HG03565 (cell line): ENCODE results near the gene RNF214.

ENCODE experiments used
- ATAC-seq: cut with Tn5 transposase; IDR thresholded peaks from one replicate; pipeline ENCODE4 v1.9.1; 2021; ENCODE audit warnings: mild to moderate bottlenecking, moderate library complexity; ENCODE audit not compliant: unreplicated experiment

The RNF214 gene

DNA sequence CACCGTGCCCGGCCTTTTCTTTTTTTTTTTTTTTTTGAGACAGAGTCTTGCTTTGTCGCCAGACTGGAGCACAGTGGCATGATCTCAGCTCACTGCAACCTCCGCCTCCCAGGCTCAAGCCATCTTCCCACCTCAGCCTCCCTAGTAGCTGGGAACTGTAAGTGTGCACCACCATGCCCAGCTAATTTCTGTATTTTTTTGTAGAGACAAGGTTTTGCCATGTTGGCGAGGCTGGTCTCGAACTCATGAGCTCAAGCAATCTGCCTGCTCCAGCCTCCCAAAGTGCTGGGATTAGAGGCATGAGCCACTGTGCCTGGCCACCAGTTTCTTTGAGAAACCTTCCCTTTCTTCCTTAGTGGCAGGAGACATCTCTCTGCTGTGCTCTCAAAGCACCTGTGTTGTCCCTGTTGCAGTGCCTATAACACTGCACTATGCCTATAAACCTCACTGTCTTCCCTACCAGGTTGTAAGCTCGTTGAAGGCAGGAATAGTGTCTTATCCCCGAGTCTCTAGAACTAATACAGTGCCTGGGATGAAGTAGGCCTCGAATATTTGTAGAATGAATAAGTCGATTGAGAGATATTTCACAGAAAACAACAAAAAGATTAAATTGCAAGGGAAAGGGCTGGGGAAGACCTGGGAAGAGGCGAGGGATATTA is 19.6 kb upstream of the RNF214 start:
- ATAC-seq = no peak

DNA sequence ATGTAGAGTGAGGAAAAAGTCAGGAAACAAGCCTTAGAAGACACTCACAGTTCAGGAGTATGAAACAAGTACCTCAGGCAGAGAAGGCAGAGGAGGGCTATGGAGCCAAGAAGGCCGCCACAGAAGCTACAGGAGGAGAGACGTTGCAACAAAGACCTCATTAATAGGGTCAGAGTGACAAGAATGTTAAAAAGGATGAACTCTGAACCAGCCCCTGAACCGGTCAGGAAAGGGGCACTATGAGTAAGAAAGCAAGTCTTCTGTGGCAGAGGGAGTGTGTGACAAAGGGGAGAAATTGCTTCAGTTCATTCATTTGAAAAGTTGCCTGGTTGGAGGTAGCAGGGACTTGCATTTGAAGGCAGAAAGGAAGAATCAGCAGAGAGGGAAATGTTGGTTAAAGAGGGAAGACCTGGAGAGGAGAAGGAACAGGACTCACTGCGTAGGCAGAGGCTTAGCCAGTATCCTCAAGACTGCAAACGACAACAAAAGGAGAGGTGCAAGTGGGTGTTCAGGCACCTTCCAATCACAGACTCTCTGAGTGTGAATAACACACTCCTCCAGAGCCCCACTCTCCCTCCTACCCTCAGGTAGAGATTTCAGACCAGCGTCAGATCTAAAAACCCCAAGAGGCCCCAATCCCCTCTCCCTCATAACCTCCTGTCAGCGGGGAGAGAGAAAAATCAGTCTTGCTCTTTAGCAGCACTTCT is 17.9 kb upstream of the RNF214 start:
- ATAC-seq = no peak

DNA sequence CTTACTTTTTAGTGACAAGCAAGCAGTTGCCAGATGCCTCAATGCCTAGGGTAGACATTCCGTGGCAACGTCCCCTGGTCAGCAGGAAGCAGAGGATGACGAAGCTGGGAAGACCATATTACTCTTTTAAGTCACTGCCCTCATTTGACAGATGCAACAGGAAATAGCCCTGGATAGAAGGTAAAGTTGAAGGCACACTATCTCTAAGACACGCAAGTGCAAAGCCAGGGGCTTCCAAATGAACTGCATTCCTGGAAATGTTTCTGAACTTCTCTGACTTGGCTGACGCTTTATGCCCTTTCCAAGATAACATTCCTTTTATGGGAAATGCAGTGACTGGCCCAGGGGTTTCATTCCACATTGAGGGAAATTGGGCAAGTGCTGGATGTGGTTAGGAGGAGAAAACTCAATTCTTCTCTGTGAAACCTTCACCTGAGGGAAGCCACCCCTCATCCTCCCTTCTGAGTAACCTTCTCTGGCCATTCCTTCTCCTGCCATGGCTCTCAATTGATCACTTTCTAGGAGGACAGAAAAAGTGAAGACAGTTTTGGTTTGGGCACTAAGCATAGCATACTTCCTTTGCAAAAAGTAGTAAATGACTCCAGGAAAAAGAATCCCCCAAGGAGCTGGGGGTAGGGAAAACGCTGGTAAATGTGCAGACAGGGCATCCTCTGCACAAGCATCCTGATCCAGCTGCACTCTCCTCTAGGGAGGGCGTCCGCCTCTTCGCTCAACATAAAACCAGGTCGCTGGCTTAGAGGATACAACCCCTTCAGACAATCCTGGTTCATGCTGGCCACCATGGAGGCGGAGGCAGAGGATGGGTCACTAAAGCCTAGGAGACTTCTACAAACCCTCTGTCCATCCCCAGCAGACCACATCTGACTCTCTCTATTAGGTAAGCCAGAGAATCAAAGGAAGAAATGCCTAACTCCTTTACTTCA is 15.1 kb upstream of the RNF214 start:
- no peak for ATAC-seq

DNA sequence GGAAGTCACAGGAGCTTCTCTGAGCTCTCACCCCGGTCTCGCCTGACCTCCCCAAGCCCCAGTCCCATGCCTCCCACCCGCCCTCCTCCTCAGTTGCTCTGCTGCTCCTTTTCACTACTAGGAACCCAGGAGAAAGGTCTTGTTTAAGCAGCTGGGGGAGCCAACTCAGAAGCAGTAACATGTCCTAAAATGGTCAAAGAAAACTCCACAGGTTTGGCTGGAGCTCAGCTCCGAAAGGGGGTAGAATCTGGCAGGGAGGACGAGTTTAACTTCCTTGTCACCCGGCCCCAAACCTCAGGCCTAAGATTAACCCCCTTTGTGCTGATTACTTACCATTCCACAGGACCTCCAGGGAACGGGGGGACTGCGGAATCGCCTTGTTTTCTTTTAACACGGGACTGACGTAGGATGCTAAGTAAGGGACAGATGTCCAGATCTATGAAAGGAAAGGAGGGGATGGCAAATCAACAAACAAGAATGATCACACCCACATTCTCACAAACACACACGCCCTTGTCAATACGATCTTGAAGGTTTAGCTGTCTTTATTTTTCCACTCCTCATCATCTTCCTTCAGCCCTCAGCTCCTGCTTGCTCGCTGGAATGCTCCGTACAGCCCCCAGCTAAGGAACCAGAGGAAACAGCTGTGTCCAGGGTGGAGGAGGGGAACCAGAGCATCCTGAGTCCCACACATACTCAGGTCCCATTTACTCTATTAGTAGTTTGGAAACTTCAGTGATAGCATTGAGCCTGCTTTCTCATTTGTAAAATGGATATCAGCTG is 14.1 kb upstream of the RNF214 start:
- no peak for ATAC-seq

DNA sequence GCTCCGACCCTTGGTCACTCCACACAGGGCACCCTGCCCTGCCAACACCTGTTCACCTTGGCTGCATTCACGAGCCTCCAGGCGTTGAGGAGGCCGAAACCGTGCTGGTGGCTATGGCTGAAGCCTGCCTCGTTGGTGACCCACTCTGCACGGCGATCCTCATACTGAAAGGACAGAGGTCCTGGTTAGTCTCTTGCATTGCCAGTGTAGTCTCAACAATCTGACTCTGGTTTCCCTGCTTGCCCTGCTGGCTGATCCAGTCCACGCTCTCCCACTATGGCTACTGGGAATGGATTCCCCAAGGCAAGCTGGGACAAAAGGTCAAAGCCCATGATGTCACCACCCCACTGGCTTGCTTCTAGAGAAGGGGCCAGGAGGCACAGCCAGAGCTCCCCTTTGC is 13.5 kb upstream of the RNF214 start:
- ATAC-seq = no peak

DNA sequence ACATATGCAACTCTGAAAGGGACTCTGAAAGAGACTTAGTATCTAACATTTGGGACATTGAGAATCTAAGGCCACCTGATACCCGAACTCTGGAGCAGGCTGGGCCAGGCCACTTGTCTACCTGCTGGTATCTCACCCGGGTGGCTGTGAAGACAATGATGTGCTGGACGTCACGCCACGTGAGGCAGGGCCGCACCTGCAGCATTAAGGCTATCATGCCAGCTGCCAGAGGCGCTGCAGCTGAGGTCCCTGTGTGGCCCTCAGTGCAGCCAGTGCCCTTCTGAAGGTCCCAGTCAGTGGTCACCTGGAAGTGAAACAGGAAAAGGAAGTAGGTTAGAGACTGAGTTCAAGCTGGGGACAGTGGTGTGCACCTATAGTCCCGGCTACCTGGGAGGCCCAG is 13.0 kb upstream of the RNF214 start:
- ATAC-seq = no peak

DNA sequence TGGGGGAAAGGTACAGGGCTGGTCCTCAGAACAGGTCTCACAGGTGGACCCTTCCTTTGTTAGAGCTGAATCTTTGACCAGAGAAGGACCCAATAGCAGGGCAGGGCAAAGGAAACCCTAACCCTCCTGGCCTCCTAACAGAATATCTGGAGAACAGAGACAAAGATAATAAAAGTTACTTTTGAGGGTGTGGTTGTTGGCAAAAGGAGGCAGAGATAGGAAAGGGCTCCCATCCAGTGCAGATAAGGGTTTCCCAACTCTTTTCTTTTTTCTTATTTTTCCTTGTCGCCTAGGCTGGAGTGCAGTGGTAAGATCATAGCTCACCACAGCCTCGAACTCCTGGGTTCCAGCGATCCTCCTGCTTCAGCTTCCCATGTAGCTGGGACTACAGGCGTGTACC is 12.5 kb upstream of the RNF214 start:
- ATAC-seq = no peak

GRCh38 chr11:117220568-117220967 is 11.9 kb upstream of the RNF214 start:
- no peak for ATAC-seq

DNA sequence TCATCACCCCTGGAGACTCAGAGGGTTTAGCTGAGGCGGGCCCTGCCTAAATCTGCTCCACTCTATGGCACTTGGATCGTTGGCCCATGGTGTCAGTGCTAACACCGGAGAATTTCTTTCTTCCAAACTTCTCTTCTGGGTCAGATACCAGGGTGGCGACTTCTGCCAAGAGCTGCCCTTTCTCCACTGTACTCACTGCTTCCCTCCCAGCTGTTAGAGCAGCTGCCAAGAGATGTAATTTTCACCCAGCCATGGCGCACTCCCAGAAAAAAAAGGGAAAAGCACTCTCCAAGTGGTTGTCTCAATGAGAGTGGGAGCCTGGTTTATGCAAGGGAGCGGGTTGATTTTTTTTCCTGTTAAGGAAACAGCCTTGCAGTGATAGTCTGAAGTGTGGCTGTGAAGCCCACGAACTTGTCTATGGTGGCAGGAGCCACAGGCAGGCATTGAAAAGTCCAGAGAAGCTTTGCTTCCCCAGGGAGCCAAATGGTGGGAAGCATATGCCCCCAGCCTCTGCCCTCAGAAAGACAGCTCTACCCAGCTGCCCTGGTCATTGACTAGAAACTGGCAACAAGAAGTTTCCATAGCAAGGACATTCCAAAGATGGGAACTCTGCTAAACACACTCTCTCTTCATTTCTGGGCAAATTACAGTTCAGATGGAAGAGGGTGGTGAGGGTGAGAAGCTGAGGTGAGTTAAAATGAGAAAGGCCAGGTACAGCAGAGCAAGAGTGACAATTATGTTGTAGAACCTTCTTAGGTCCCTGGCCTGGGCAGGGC is 11.3 kb upstream of the RNF214 start:
- ATAC-seq = no peak

GRCh38 chr11:117221775-117222517 is 10.5 kb upstream of the RNF214 start:
- no peak for ATAC-seq

GRCh38 chr11:117222991-117223740 is 9.3 kb upstream of the RNF214 start:
- no peak for ATAC-seq

GRCh38 chr11:117223741-117224689 is 8.5 kb upstream of the RNF214 start:
- no peak for ATAC-seq

GRCh38 chr11:117225553-117226170 is 6.8 kb upstream of the RNF214 start:
- no peak for ATAC-seq

GRCh38 chr11:117226388-117227385 is 5.8 kb upstream of the RNF214 start:
- peak; percentile 60 for ATAC-seq

- ATAC-seq = no peak
Measured at GRCh38 chr11:117228091-117228490, 4.4 kb upstream of the RNF214 start.

- ATAC-seq = no peak
Measured at GRCh38 chr11:117229411-117229810, 3.1 kb upstream of the RNF214 start.
